ENCODE measurements around the gene ZIC4.

ZIC4 gene

DNA sequence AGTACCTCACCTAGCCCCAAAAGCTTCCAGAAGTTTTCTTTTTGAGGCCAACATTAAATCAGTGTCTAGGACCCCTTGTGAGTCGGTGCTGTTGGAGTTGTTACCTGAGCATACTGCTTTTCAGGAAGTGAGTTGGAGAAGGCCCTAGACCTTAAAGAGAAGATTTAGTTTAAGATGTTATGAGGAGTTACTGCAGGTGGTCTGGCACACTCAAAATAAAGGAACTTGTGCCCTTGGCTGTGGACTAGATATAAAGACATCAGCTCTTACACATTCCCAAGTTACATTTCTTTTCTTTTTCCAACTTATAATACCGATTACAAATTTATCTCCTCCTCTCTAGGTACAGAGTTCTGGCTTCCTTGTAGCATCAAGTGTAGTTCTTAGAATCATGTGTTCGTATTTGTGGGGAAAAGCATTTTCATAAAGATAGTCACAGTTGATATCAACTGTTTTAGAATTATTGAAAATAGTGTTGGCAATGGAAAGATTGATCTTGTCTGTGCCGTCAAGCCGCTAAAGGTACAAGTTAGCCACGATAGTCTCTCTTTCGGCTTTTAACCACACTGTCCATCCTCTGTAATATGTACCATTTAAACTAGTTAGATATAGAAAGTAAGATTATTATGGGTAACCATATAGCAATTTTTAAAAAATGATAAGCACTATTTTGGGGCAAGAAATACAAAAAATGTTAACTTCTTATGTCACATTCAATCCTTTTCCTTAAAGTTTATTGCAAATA lies 11.4 kb upstream of the ZIC4 start:
- no peak for DNase-seq

DNA sequence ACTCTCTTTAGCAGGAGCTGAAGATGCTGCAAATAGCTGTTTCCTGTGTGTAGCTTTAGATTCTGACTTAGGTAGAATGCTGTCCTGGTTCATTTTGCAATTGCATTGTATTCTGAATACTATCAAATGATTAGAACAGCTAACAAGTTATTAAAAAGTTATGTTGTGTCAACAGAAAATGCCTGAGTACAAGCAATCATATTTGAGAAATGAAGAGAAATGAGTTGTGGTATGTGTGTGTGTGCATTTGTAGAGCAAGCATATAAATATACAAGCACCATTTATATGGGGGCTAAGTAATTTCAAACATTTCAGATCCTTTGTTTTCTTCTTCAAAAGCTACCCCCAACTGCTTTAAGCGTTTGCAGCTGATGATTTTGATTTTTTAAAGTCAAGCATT lies 10.6 kb upstream of the ZIC4 start:
- no peak for DNase-seq

DNA sequence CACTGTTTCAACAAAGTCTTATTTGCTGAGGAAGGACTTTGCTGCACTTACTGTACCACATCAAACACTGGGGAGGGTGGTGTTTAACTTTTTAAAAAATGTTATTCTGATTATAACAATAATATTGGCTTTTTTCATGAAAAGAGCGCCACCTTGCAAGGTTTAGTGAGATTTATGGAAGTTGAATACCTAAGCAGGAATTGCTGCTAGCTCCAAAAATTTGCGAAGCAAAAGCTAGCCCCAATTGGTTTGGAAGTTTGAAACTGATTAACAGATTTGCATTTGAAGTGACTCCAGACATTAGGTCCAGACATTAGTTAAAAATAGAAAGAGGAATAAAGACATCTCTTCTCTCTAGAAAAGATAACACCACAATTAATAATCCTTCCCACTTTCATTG lies 9.5 kb upstream of the ZIC4 start:
- DNase-seq: no peak

DNA sequence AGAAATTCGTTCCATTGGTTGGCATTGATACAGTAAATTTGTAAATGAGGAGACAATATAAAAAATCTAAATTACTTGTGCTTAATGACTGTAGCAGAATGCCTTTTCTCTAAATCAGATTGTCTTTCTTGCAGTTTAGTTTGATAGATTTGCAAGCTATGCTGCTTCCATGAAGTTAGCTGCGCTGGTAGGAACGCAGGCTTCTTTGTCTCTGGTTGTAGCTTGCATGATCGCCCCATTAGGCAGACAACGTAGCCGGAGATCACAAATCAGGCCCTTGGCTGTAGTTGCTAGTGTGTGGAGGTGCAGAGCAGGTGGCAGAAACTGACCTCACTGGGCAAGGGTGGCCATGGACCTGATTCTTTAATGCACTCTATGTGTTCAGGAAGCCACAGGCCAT lies 8.9 kb upstream of the ZIC4 start:
- no peak for DNase-seq

DNA sequence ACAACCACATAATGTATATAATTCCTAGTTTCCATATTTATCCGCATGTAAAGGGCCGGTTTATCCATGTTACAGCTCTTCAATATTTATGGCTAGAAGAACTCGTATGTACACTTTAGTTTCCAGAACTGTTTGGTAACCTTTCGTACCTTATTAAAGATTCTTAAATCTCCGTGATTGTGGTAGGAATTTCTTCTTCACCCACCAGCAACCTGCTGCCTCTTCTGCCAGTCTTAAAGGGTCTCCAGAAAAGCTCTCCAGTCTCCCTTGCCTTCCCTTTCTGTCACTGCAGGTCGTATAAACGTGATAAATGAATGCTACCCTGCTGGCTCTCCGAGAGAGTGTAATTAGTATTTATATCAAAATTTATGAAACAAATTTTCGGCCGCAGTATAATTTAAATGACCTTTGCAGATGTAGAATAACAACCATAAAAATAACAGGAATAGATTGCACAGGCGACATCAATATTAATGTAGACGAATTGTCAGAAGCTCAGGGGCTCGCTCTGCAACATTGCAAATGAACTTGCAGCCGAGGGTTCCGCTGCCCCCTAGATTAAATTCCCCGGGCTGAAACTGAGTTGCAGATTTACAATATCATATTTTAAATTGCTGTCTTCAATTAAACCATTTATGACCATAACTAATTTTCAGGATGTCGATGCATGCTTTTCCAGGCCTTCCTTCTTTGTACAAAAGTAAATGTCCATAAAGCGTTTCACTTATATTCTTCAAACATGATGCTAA lies 8.2 kb upstream of the ZIC4 start:
- no peak for DNase-seq

DNA sequence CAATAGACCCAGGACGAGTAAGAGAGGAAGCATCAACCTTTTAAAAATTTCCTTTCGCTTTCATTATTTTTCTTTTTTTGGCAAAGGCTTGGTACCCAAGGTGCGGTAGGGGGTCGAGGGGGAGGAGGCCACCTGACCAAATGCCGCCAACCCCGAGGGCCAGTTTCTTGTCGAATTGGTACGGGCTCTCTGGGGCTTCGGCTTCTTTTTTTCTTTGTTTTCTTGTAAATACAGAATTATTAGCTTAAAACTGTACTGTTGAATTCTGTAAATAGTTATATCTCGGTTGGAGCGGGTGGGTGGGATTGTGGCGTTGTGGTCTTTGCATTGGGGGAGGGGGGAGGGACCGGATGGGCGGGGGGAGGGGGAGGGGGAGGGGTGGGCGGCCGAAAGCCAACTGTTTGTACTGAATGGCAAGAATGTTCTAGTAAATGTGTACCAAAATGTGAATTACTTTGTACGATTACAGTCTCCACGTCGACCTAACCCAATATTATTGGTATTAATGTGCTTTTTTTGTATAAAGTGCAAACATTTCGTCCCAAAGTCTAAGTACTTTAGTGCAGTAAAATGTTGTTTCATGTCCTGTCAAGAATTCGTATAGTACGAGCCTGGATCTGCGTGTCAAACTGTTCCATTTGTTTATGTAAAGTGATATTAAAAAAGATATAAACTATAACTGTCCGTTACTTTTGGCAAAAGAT lies 7.5 kb upstream of the ZIC4 start:
- DNase-seq: no peak

DNA sequence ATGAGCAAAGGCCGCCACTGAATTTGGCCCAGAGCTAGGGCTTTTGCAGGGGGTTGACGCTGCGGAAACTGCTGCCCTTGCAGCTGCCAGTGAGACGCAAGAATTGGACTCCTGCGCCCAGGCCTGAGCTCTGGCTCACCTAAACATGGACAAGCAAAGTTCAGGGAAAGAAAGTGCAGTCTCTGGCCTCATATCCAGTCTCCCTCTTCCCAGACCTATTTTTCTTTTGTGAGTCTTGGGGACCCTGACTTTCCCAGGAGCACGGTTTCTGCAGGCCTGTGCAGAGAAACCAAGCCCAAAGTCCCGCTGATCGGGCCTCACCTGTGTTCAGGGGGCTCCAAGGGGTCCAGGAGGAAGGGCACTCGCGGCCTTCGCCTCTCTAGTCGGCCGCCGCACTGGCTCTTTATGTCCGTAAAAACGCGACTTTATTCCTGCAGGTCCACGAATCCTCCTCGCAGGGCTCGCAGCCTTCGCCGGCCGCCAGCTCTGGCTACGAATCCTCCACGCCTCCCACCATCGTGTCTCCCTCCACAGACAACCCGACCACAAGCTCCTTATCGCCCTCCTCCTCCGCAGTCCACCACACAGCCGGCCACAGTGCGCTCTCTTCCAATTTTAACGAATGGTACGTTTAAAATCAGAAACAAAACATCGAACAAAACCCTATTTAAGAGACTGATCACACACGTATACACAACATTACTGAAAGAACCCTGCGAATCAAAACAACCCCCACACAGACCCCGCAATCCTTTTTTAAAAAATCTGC lies 6.8 kb upstream of the ZIC4 start:
- no peak for DNase-seq

DNA sequence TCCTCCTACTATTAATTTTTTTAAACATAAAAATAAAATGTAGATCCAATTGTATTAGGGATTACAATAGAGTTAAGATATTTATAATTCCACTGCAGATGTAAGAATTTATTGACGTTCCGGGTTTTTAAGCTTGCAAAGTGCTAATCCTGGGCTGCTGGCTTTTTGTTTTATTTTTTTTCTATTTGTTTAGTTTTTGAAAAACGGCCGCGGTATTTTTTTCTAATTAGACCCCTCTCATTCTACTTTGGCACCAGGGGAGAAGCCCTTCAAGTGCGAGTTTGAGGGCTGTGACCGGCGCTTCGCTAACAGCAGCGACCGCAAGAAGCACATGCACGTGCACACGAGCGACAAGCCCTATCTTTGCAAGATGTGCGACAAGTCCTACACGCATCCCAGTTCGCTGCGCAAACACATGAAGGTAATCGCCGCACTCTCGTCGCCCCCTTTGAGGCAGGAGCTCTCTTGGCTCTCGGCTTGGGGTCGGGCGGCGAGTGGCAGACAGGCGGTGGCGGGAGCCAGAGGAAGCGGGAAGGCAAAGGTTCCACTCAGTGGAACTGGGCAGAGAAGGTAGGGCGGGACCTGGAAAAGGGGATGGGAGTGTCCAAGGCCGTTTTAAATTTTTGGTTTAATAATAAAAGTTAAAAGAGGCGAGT lies 6.0 kb upstream of the ZIC4 start:
- no peak for DNase-seq

DNA sequence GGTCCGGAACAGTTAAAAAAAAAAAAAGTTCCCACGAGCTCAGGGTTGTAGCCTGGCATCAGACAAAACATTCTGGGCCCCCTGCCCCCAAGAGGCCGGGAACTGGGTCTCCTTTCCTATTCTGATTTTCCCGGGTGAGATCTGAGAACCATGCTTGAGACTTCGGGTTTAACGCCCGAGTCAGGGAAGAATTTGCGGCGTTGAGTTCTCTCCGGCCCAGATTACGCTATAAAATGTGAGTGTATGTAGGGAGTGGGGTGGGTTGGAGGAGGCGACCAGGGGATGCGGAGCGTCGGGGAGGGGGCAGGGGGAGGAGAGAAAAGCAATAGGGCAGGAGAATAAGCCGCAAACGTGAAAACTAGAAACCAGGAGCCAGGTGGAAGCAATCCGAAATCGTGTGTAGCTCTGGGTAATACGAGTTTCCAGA lies 5.5 kb upstream of the ZIC4 start:
- no peak for DNase-seq

DNA sequence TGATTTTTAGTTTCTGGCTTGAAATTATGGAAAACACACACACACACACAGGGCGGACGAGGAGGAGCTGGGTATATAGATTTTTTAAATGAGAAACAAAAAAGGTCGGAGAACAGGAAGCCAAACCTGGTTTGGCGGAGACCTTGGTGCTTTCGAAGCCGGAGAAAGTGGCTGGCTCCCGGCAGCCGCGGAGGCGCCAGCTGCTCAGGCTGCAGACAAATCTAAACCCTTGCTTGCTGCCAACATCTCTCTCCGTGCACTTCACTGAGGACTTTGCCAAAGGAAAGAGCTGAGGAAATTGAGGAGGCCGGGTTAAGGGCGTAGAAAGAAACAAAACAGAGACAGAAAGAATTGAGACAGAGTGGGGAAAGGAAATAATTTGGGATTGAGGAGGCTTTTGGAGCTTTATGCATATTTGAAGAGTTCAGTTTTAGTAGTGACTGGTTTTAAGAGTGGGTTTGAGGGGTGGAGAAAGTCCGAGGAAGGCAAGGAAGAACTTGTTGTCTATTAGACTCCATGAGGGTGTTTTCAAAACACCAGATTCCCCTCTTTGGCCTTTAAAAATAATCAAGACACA lies 5.0 kb upstream of the ZIC4 start:
- DNase-seq: no peak

DNA sequence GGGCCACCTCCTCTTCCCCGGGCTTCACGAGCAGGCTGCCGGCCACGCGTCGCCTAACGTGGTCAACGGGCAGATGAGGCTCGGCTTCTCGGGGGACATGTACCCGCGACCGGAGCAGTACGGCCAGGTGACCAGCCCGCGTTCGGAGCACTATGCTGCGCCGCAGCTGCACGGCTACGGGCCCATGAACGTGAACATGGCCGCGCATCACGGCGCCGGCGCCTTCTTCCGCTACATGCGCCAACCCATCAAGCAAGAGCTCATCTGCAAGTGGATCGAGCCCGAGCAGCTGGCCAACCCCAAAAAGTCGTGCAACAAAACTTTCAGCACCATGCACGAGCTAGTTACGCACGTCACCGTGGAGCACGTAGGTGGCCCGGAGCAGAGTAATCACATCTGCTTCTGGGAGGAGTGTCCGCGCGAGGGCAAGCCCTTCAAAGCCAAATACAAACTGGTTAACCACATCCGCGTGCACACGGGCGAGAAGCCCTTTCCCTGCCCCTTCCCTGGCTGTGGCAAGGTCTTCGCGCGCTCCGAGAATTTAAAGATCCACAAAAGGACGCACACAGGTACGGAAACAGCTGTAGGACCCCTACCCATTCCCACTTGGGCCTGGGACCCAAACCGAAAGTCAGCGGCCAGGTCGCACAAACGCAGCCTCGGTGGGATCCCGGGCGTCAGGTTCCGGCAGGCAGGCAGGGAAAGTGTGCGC lies 4.3 kb upstream of the ZIC4 start:
- DNase-seq: no peak

DNA sequence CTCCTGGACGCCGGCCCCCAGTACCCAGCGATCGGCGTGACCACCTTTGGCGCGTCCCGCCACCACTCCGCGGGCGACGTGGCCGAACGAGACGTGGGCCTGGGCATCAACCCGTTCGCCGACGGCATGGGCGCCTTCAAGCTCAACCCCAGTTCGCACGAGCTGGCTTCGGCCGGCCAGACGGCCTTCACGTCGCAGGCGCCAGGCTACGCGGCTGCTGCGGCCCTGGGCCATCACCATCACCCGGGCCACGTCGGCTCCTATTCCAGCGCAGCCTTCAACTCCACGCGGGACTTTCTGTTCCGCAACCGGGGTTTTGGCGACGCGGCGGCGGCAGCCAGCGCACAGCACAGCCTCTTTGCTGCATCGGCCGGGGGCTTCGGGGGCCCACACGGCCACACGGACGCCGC lies 3.8 kb upstream of the ZIC4 start:
- DNase-seq: no peak

DNA sequence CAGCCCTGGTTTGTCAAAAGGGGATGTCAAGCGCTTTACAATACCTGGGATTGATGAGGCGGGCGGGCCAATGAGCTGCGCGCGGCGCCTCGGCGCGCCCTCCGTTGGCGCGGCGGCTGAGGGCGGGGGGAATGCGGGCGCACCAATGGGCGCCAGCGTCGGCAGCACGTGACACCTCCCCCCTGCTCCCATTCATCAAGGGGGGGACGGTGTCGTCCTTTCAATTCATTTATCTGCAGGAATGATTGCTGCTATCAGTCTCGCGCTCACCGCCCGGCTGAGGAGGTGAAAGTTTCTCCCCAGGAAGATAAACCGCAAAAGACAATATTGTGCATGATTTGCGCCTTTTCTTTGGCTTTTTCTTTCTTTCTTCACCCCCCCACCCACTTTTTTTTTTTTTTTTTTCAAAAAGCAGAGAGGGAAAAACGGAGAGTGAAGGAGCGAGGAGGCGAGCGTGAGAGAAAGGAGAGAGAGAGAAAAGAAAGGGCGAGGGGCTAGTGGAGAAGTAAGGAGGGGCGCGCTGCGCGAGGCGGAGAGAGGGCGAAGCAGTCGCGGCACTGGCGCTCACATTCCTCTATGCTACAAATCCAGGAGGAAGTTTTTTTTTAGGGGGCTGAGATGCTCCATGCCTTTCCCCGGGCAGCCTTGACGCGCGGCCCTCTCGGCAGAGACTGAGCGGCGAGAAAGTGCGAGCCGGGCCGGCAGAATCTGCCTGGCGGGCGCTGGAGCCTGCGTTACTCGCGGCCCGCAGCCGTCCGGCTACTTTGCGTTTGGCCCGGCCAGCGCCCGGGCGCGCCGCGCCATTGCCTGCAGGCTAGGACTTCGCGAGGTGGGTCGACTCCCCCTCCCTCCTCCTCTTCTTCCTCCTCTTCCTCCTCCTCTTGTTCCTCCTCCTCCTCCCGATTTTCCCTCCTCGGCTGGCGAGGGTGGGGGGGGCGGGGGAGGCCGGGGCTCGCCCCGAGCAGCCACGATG lies 3.1 kb upstream of the ZIC4 start, which contains the start of gene ZIC1:
ZIC1 (plus strand) TSS at position 223 of the 973 bp plus-strand sequence; CDS start at position 971, 748 bp downstream.
- DNase-seq: no peak

DNA sequence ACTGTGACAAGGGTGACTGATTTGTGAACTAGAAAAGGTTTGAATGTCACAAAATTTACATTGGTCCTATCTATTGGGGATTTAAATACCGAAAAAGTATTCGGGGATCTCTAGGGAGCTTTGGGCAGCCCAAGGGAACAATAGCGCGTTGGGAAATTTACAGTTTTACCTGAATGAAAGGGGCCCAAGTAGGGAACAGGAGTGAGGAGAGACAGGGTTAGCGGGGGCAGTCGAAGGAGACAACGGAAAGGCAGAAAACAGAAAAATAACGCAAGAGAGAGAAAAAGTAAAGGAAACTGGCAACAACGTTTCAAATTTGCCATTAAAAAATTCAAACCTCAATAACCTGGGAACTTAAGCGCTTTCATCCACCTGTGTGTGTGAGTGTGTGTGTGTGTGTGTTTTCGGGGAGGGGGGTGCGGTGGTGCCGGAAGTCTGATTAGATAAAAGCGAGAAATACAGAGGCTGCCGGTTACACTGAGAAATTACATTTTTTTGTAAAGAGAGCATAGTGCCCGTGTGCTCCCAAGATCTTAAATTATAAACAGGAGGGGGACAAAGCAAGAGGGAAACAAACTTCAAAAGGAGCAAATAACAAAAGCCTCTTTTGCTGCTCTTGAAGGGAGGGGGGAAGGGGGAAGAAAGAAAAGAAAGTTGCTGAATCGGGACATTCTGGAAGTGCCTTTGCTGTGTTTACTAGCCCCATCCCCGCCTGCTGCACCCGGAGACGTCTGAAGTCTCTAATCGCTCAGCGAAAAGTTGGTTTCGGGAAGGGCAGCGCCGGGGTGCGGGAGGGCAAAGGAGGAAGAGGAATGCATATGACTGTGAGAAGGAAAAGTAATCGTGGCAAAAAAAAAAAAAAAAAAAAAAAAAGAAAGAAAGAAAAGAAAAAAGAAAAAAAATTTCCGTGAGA lies 2.1 kb upstream of the ZIC4 start:
- DNase-seq: no peak

DNA sequence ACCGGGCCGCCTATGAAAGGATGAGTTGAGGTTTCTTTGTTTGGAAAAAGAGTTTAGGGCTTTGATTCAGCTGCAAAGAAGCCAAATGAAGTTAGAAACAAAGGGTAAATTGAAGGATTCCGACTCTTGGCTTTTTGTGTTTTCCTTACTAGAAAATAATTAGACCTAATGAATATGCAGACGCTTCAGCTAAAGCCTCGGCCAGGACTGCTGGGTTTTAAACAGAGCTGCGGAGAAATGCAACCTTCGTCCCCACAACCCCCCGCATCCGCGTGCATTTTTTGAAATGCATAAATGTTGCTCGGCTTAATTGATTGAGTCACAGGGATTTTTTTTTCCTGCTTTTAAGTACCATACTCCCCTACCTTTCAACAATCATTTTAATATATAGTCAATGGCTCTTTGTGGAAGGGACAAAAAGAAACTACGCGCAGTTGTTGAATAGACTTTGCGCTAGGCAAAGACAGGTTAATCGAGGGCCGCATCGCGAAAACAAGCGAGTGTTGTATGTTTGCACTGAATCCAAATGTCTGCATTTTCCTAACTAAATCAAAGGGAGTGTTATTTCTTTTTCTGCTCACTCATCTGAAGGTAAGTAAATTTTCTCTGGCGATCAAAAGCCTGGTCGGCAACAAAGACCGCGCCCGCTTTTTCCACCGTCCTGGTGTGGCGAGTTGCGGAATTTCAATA lies 1.3 kb upstream of the ZIC4 start:
- no peak for DNase-seq

DNA sequence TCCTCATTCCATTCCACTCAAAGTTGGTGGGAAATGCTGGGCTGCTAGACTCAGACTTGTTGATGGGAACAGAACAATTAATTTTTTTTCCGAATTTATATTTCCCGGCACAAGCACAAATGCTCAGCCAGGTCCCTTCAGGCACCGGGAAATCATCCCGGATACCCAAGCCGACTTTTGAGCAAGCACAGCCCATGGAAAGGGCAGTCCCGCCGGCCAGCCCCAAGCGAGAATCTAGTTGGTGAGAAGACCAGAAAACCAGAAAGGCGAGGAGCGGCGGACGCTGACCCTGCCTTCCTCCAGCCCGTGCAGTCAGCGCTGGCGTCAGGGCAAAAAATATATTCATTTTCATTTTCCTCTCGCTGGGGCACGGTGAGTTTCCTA lies 763 bp upstream of the ZIC4 start:
- DNase-seq: no peak

DNA sequence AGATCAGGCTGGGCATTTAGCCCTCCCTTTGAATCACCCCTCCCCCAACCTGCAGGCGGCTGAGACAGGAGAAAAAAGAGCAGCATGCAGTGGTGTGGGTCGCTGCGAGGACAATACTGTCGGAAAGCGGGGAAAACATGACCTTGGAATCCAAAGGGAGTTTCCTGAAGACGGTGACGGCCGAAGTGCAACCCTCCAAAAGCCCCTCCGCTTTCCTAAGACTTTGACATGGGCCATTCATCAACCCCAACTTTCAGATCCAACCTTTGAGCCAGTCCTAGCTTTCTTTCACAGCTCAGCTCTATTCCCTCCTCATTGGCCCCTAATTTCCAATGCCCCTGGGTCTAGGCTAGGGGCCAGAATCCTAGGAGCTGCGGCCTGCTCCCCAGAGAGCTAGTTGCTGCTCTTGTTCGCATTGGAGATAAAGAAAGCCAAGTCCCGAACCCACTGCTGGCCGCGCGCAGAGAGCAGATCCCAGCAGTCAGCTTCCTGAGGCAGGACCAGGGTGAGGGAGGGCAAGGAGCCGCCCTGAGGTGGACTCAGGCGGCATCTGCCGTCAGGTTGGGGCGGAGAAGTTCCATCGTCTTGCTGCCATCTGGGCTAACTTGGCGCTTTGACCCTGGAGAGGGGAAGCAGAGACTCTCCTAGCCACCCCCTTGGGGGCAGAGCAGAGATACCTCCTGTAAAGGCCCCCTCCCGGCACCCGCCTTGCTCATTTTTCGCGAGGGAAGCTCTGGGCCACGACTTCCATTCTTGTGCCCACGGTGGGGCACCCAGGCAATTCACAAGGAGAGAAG lies 914 bp downstream of the ZIC4 start:
- DNase-seq: no peak

DNA sequence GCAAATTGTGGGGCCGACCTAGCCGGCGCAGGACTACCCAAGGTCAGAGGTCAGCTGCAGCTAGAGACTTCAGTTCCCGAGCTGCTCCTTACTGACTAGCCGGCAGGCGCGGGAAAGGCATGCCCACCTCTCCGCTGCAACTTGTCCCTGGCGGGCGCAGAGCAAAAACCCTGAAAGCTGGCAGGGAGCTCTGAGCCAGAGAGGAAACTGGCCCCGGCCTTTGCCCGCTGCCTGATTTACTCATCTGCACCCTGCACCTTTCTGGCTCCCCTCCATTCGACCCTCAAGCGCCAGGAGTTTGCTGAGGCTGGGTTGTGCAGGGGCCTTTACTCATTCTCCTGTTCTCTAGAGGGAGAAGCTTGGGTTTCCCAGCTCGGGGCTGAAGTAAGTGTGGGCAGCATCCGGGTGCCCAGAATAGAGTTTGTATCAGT lies 1.5 kb downstream of the ZIC4 start:
- DNase-seq: no peak

All from CD4-positive, alpha-beta T cell treated with Interleukin-15 for 1 hour (primary cell).